Activated T-helper 1 cell treated with anti-CD3 and anti-CD28 coated beads, Interleukin-12 subunit alpha, Interleukin-12 subunit beta, Interleukin-2, Interleukin-4 antibody, amounts not matched to agents 30 ng/mL and 10 ng/mL and 1 ng/mL, durations not matched to agents 14 hours and 24 hours and 36 hours (primary cell): ENCODE measurements around the gene TBC1D22B. TPM values are rescaled to one million over a fixed set of nuclear protein-coding genes. Genes with fewer than 3 reads are reported as not detected.

Source experiments
- DNase-seq: peaks from one replicate; pipeline ENCODE4 v3.0.0; 2021; ENCODE audit warnings: low spot score
- H3K27ac Mint-ChIP-seq: one replicate; pipeline ENCODE4 v1.8.0; 2021; ENCODE audit warnings: mild to moderate bottlenecking, mixed read lengths
- H3K27me3 Mint-ChIP-seq: one replicate; pipeline ENCODE4 v1.8.0; 2022; ENCODE audit warnings: mild to moderate bottlenecking, moderate library complexity, mixed read lengths; ENCODE audit not compliant: insufficient read depth
- H3K36me3 Mint-ChIP-seq: one replicate; pipeline ENCODE4 v1.8.0; 2021; ENCODE audit warnings: low read depth, mixed read lengths
- H3K4me1 Mint-ChIP-seq: one replicate; pipeline ENCODE4 v1.8.0; 2021; ENCODE audit warnings: low read depth, mixed read lengths
- H3K4me3 Mint-ChIP-seq: one replicate; pipeline ENCODE4 v1.8.0; 2021; ENCODE audit warnings: mild to moderate bottlenecking, moderate library complexity, mixed read lengths
- H3K9me3 Mint-ChIP-seq: one replicate; pipeline ENCODE4 v1.8.0; 2021; ENCODE audit warnings: mixed read lengths
- intact Hi-C: fragments of 100-400 bp; cut with micrococcal nuclease; formaldehyde crosslinking; loops from one replicate; pipeline ENCODE4 v1.15.1; 2024
- total RNA-seq: library from RNA; stranded (reverse); gene quantifications from 2 replicates; pipeline ENCODE4 v1.2.3, GENCODE V29; 2022

Gene TBC1D22B
- total RNA-seq, 1 donor from 2014 or later = 20.8 TPM

DNA sequence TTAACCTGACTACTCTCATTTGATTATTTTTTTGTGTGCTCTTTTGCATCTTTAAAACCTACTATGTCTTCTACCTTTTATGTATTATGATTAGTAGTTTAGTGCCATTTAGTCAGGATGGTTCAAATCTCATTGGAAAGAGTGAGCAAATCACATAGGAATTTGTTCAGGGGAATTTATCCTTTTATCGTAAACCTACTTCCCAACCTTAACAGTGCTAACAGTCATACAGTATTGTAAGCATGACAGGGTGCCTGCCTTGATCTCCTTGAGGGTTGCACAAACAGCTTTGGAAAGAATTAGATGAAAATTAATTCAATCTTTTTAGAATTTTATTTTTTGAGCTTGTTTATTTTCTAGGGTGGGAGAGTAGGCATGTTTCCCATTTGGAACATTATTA lies 114.5 kb downstream of the TBC1D22B start:
- no peaks in the 10 kb centered on the region for H3K27me3 Mint-ChIP-seq
- H3K9me3 Mint-ChIP-seq = no peaks in the 10 kb centered on the region
- DNase-seq = no peak
- H3K36me3 Mint-ChIP-seq = peaks cover 29% of the 10 kb centered on the region
- H3K27ac Mint-ChIP-seq = no peak overlapping the region
- intact Hi-C loops = no loop called here
- H3K4me1 Mint-ChIP-seq = peaks cover 20% of the 10 kb centered on the region
- H3K4me3 Mint-ChIP-seq = no peak overlapping the region

DNA sequence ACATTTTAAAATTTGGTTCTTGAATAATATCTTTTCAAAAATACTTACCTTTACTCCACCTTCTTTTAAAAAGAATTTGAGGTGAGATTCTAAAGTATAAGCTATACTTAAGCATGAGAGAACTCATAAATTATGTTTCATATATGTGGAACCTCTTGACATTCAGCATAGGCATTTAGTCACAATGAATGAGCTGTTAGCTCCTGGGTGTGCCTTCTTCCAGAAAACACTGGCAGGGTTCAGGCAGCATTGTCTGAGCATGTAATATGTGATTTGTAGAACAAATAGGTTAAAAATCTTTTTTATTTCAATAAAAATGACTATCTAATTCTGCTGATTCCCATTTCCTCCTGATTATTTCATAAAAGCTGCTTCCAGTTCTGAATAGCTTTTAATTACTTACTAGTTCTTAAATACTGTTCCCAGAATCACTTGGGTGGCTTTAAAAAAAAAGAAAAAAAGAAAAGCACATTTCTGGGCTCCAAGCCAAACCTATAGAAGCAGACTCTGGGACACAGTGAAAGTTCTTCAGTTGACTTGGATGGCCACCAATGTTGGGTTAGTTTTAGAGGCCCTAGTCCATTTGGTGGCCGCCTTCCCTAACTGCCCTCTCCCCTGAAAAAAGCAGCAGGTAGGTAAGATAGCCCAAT lies 116.4 kb downstream of the TBC1D22B start:
- intact Hi-C loops = no loop called here
- peaks cover 18% of the 10 kb centered on the region for H3K4me1 Mint-ChIP-seq
- no peaks in the 10 kb centered on the region for H3K27me3 Mint-ChIP-seq
- peaks cover 30% of the 10 kb centered on the region for H3K36me3 Mint-ChIP-seq
- no peak for DNase-seq
- no peaks in the 10 kb centered on the region for H3K9me3 Mint-ChIP-seq
- H3K4me3 Mint-ChIP-seq = no peak overlapping the region
- no peak overlapping the region for H3K27ac Mint-ChIP-seq

DNA sequence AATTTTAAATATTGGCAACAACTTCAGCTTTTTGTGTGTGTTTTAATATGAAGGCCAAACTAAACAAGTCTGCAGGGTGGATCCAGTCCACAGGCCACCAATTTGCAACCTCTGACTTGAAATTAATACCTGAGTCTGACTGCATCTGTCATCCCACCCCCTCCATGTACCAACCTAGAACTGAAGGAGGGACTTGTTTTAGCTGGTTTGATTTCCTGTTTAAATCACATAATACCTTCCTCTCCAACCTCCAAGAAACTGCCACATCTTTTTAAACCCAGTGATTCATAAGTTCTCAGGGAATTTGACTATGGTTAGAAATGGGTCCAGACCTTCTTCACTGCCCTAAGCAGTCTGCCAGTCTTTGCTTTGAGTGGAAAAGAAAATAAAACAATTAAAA lies 117.8 kb downstream of the TBC1D22B start:
- H3K9me3 Mint-ChIP-seq = no peaks in the 10 kb centered on the region

DNA sequence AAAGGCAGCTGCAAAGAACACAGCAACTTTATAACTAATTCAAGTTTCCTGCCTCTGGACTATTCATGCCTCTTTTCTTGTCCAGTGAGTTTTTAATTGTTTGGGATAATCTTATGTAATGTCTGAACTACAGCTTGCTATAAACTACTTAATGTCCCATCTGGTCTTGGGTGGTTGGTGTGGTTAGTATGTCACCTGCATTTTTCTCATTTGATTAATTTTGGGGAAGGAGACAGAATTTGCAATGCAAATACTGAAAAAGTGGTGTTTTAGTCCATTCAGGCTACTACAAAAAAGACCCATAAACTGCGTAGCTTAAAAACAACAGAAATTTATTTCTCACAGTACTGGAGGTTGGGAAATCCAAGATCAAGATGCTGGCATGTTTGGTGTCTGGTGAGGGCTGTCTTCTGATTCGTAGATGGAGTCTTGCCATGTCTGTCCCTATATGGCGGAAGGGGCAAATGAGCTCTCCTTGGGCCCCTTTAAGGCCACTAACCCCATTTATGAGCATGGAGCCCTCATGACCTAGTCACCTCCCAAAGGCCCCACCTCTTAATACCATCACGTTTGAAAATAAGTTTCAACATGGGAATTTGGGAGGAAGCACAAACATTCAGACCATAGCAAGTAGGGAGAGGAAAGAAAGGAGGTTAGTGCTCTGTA lies 118.6 kb downstream of the TBC1D22B start:
- Mint-ChIP-seq H3K27me3 (no peaks in the 10 kb centered on the region), H3K4me1 (peaks cover 10% of the 10 kb centered on the region), H3K4me3 (no peak overlapping the region), H3K36me3 (peaks cover 21% of the 10 kb centered on the region), H3K9me3 (no peaks in the 10 kb centered on the region), H3K27ac (no peak overlapping the region)
- intact Hi-C loops = no loop called here
- no peak for DNase-seq

More for the DNA sequence above, 117.8 kb downstream of the TBC1D22B start:
- H3K4me1 Mint-ChIP-seq = peaks cover 10% of the 10 kb centered on the region
- no peak overlapping the region for H3K4me3 Mint-ChIP-seq
- no peaks in the 10 kb centered on the region for H3K27me3 Mint-ChIP-seq
- H3K36me3 Mint-ChIP-seq = peaks cover 22% of the 10 kb centered on the region
- DNase-seq = no peak
- H3K27ac Mint-ChIP-seq = no peak overlapping the region
- intact Hi-C loops = no loop called here

DNA sequence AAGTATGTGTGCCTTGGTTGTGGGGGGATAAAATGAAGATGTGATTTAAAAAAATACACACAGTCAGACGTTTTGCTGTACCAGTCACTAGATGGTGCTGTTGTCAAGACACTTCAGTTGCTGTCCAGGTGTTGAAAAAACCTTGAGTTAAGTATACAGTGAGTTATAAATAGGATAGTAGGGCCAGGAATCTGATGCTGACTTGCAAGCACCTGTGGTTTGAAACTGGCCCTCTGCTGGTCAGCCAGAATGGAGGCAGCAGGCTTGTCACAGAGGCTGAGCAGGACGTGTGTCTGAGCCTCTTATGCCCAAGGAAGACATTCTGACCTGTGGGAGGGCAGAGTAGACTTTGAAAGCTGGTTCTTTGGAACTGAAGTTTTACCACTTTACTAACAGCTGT lies 124.0 kb downstream of the TBC1D22B start:
- Mint-ChIP-seq H3K4me1 (no peaks in the 10 kb centered on the region), H3K36me3 (peaks cover 22% of the 10 kb centered on the region), H3K4me3 (no peak overlapping the region), H3K9me3 (no peaks in the 10 kb centered on the region), H3K27ac (no peak overlapping the region), H3K27me3 (no peaks in the 10 kb centered on the region)
- intact Hi-C loops = loop anchor here (1.0 to 2.0 kb wide), 4 partner anchors 52 to 311 kb away; partner anchors contain the start of gene CMTR1
- peak; percentile 2 for DNase-seq

Other genes with a start within 250 kb of the TBC1D22B start
- 182 and 192 TPM in 2 replicates for gene PIM1, start 87.6 kb upstream of the TBC1D22B start, total RNA-seq
- gene TMEM217, start 372 bp downstream of the TBC1D22B start, total RNA-seq = 7.7 and 9.9 TPM in 2 replicates
- gene RNF8, start 96.2 kb downstream of the TBC1D22B start, total RNA-seq = 30.0 and 34.2 TPM in 2 replicates
- 53.5 and 54.4 TPM in 2 replicates for gene CMTR1, start 175.4 kb downstream of the TBC1D22B start, total RNA-seq
- gene CCDC167, start 242.1 kb downstream of the TBC1D22B start, total RNA-seq = 66.6 and 72.4 TPM in 2 replicates